Measurements from ENCODE around the gene DLGAP4.

GRCh38 chr20:36320898-36321695 lies 15.0 kb downstream of the DLGAP4 start:
- TF ChIP-seq, protein P1, sequence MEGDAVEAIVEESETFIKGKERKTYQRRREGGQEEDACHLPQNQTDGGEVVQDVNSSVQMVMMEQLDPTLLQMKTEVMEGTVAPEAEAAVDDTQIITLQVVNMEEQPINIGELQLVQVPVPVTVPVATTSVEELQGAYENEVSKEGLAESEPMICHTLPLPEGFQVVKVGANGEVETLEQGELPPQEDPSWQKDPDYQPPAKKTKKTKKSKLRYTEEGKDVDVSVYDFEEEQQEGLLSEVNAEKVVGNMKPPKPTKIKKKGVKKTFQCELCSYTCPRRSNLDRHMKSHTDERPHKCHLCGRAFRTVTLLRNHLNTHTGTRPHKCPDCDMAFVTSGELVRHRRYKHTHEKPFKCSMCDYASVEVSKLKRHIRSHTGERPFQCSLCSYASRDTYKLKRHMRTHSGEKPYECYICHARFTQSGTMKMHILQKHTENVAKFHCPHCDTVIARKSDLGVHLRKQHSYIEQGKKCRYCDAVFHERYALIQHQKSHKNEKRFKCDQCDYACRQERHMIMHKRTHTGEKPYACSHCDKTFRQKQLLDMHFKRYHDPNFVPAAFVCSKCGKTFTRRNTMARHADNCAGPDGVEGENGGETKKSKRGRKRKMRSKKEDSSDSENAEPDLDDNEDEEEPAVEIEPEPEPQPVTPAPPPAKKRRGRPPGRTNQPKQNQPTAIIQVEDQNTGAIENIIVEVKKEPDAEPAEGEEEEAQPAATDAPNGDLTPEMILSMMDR (IDR thresholded peaks at IDR 0.05 in 4 of 5, conservative IDR thresholded peaks at IDR 0.05 in 1 of 5), result no peak
- no peak for TF ChIP-seq POLR2A (IDR thresholded peaks at IDR 0.05)

Data from gastrocnemius medialis (tissue), 4 donors.